Mucosa of rectum (tissue), 2 donors: ENCODE measurements around the gene ARHGDIG.
"Not testable (repeated sequence)": the region's sequence is repeated elsewhere in the genome, so short reads cannot be mapped to it uniquely, and the experiment has no call there.

Source experiments
- H3K27ac ChIP-seq, 2 donors: one replicate each; pipeline ENCODE4 v1.7.0; 2013; ENCODE audit warnings: inconsistent platforms in 2 of 2, low read depth in 2 of 2, low read length in 2 of 2
- H3K27me3 ChIP-seq, 2 donors: one replicate each; pipeline ENCODE4 v1.7.0; 2013; ENCODE audit warnings: low read length in 2 of 2; ENCODE audit not compliant: control insufficient read depth in 2 of 2, insufficient read depth in 2 of 2
- H3K36me3 ChIP-seq, 2 donors: one replicate each; pipeline ENCODE4 v1.7.0; 2013; ENCODE audit warnings: low read length in 2 of 2; ENCODE audit not compliant: control insufficient read depth in 2 of 2, insufficient read depth in 2 of 2
- H3K4me1 ChIP-seq, 2 donors: one replicate each; pipeline ENCODE4 v1.7.0; 2013; ENCODE audit warnings: low read length in 2 of 2, mild to moderate bottlenecking in 1 of 2; ENCODE audit not compliant: control insufficient read depth in 2 of 2, insufficient read depth in 2 of 2
- H3K4me3 ChIP-seq, 2 donors: one replicate each; pipeline ENCODE4 v1.7.0; 2013; ENCODE audit warnings: low read length in 2 of 2
- H3K9ac ChIP-seq, 2 donors: one replicate each; pipeline ENCODE4 v1.7.0; 2013; ENCODE audit warnings: low read length in 2 of 2, low read depth in 1 of 2, mild to moderate bottlenecking in 1 of 2
- H3K9me3 ChIP-seq, 2 donors: one replicate each; pipeline ENCODE4 v1.7.0; 2013; ENCODE audit warnings: low read length in 2 of 2; ENCODE audit not compliant: control insufficient read depth in 2 of 2
- donor health status: healthy.
- donor health status: Normal muscosa, but diverticular disease.

The ARHGDIG gene

GRCh38 chr16:324201-324450 lies 43.7 kb downstream of the ARHGDIG start:
- H3K36me3 ChIP-seq: peaks cover 4 to 7% of the 10 kb centered on the region in 2 donors
- H3K9me3 ChIP-seq: no peaks in the 10 kb centered on the region
- H3K4me3 ChIP-seq: peak overlapping the region in 1 of 2 donors; percentile 19
- peak overlapping the region; percentile 86 for H3K27ac ChIP-seq
- H3K4me1 ChIP-seq: peaks cover 36 to 42% of the 10 kb centered on the region in 2 donors
- H3K9ac ChIP-seq: peak overlapping the region in 1 of 2 donors; percentile 55
- no peaks in the 10 kb centered on the region for H3K27me3 ChIP-seq

- Histone ChIP-seq H3K9me3 (no peaks in the 10 kb centered on the region), H3K36me3 (peaks cover 0 to 2% of the 10 kb centered on the region in 2 donors), H3K4me3 (peak overlapping the region; percentile 19 to 52), H3K27ac (peak overlapping the region; percentile 86), H3K27me3 (no peaks in the 10 kb centered on the region), H3K9ac (peak overlapping the region; percentile 41 to 55), H3K4me1 (peaks cover 36 to 42% of the 10 kb centered on the region in 2 donors)
Measured at GRCh38 chr16:324451-325334, 44.3 kb downstream of the ARHGDIG start.

DNA sequence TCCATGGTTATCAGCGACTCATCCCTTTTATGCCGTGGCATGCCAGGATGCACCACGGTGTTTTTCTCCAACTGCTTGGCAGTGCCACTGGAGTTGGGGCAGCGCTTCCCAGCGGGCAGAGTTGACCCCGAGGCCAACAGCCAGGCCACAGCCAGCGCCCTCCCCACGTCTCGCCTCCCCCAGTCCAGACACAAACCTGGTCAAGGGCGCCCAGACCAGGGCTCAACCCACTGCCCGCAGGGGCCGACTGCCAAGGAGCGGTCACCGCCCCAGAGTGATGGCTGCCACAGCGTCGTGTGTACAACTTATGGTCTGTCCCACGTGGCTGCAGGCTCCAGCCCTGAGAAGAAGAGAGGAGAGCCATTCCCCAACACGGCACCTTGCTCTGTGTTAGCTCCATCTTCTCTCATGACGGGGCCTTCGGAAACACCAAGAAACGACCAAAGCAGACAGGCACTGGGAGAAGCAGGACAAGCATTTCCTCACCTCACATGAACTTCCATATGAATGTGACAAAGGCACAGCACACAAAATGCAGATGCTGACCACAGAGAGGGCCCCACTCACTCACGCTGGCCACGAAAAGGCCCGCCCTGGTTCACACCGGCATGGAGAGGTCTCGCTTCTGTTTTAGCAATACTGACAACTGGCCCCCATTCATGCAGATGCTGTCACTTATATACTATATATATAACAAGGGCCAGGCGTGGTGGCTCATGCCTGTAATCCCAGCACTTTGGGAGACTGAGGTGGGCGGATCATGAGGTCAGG lies 45.2 kb downstream of the ARHGDIG start:
- no peaks in the 10 kb centered on the region for H3K27me3 ChIP-seq
- H3K9me3 ChIP-seq: no peaks in the 10 kb centered on the region
- peaks cover 0 to 2% of the 10 kb centered on the region in 2 donors for H3K36me3 ChIP-seq
- peak overlapping the region; percentile 86 for H3K27ac ChIP-seq
- peak overlapping the region; percentile 41 to 55 for H3K9ac ChIP-seq
- H3K4me3 ChIP-seq: peak overlapping the region; percentile 19 to 44
- peaks cover 37 to 43% of the 10 kb centered on the region in 2 donors for H3K4me1 ChIP-seq

GRCh38 chr16:330741-331140 lies 50.4 kb downstream of the ARHGDIG start:
- H3K27ac ChIP-seq: no peak overlapping the region
- peaks cover 24 to 36% of the 10 kb centered on the region in 2 donors for H3K4me1 ChIP-seq
- H3K9ac ChIP-seq: no peak overlapping the region
- H3K27me3 ChIP-seq: no peaks in the 10 kb centered on the region
- H3K9me3 ChIP-seq: no peaks in the 10 kb centered on the region
- H3K36me3 ChIP-seq: no peaks in the 10 kb centered on the region
- no peak overlapping the region for H3K4me3 ChIP-seq

DNA sequence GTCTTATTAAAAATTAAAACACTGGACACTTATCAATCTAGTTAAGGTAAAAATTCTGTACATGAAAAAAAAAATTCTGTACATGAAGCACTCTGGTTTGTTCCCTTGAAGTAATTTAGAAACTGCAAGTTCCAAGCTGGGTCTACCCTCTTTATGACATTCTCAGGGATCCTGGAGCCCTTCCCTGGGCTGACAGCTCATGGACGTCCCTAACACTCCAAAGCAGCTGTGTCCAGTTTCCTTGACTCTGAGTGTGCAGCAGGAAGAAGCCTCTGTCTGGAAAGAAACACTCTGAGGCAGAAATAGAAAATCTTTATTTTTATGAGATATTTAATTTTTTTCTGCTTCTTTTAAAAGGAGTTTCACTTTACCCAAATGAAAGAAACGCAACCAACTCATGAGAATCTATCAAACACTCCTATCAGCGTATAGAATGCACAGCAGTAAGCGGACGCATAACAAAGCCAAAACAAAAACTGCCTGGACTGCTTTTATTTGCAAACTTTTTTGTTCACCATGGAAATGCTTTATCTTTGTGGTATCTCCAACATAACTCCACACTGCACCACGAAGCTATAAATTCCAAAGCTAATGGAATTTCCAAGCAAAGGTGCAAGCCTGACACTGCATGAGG lies 50.9 kb downstream of the ARHGDIG start:
- not testable (repeated sequence) for H3K27ac ChIP-seq, H3K4me3 ChIP-seq, H3K27me3 ChIP-seq, H3K9me3 ChIP-seq, H3K36me3 ChIP-seq, H3K9ac ChIP-seq
- peaks cover 21 to 33% of the 10 kb centered on the region in 2 donors for H3K4me1 ChIP-seq
